ENCODE measurements around the gene TGOLN2. TPM values are rescaled to one million over a fixed set of nuclear protein-coding genes. Genes with fewer than 3 reads are reported as not detected.

Gene TGOLN2
- total and polyA plus RNA-seq, 2 of the 13 experiments (the other 11 are each of a cell fraction or from before 2014, with no cell fraction given), result 99.6 to 155 TPM

DNA sequence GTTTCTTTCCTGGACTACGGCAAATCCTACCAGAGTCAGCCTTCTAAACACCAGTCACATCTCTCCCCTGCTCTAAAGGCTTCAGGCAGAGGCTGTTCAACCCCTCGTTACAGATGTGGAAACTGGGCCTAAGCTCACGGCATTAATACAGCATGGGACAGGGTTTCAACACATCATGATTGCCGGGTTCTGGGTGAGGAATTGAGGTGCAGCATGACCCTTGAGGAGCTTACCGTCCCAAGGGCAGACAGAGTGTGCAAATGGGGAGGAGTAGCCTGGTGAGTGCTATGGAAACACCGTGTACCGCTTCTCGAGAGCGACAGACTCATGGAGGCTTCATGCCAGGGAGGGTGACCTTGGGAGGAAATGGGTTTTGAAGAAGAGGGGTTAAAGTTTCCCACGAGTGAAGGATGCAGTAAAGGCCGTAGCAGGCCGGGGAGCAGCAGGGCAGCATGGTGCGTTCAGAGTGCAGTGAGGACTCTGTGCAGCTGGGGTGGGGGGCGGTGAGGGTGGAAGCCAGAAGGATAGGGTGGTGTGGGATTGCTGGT is 51.1 kb downstream of the TGOLN2 start:
- no TSS peak for BruUV-seq (replicated peaks)
- H3K27me3 ChIP-seq (ENCODE audit: control insufficient read depth in 1 of 2, insufficient read depth in 2 of 2, low read length in 2 of 2), result peaks cover 7 to 68% of the 10 kb centered on the region in 2 experiments
- no peak overlapping the region for H3K4me2 ChIP-seq (ENCODE audit: low read depth, low read length)
- peaks cover 25% of the 10 kb centered on the region for H3K4me1 ChIP-seq (ENCODE audit: insufficient read depth, low read length)
- POLR2A ChIA-PET, result no interaction called here
- 40% methylated on average over 14 of the region's 14 CpGs for WGBS (ENCODE audit: low lambda C conversion rate)
- intact Hi-C loops (cut with micrococcal nuclease; ENCODE audit: unreplicated experiment), result no loop called here
- no peak overlapping the region for H3K4me3 ChIP-seq (replicated peaks in 1 of 3; ENCODE audit: insufficient read depth in 1 of 3, low read depth in 2 of 3, low read length in 3 of 3)
- H3K79me2 ChIP-seq (ENCODE audit: insufficient read depth, low read length), result no peaks in the 10 kb centered on the region
- H4K20me1 ChIP-seq (ENCODE audit: insufficient read depth, low read length), result no peaks in the 10 kb centered on the region
- H3K9me3 ChIP-seq (ENCODE audit: low read length), result no peaks in the 10 kb centered on the region
- H3K9ac ChIP-seq (ENCODE audit: insufficient read depth, low read depth, low read length), result no peak overlapping the region
- no peak overlapping the region for H2AFZ ChIP-seq (ENCODE audit: low read length)
- DNase-seq (ENCODE audit: low spot score), result no peak
- FAIRE-seq, result no peak
- in situ Hi-C loops (cut with HindIII; ENCODE audit: extremely low pct_ligation_motif_present, low pct_unique_long_range_greater_than_20kb), result no loop called here
- H3K36me3 ChIP-seq (replicated peaks in 1 of 2; ENCODE audit: control insufficient read depth in 1 of 2, insufficient read depth in 2 of 2, low read length in 2 of 2), result no peaks in the 10 kb centered on the region
- H3K27ac ChIP-seq (ENCODE audit: extremely low read length, insufficient read depth, low read length), result no peak overlapping the region
- no peak for TF ChIP-seq NFE2L2 (IDR thresholded peaks at IDR 0.05; ENCODE audit: low read length)
- TF ChIP-seq ZNF567 (CRISPR knock-in tag; IDR thresholded peaks at IDR 0.05; ENCODE audit: borderline replicate concordance), result no peak
- no peak for TF ChIP-seq ZNF713 (CRISPR knock-in tag; IDR thresholded peaks at IDR 0.05)
- TF ChIP-seq HNRNPL (IDR thresholded peaks at IDR 0.05; ENCODE audit: low read depth, low read length), result no peak
- TF ChIP-seq TCF7L2 (IDR thresholded peaks at IDR 0.05; ENCODE audit: low read depth, low read length), result no peak
- no peak for TF ChIP-seq KLF15 (CRISPR knock-in tag; IDR thresholded peaks at IDR 0.05; ENCODE audit: borderline replicate concordance)
- TF ChIP-seq CBFB (CRISPR knock-in tag; IDR thresholded peaks at IDR 0.05), result no peak
- no peak for TF ChIP-seq SP4 (CRISPR knock-in tag; IDR thresholded peaks at IDR 0.05)
- TF ChIP-seq TOE1 (CRISPR knock-in tag; IDR thresholded peaks at IDR 0.05), result no peak
- TF ChIP-seq ZSCAN12 (CRISPR knock-in tag; IDR thresholded peaks at IDR 0.05), result no peak
- no peak for TF ChIP-seq ZFYVE20 (CRISPR knock-in tag; IDR thresholded peaks at IDR 0.05; ENCODE audit: borderline replicate concordance, low read depth)
- TF ChIP-seq FOXK2 (IDR thresholded peaks at IDR 0.05), result no peak
- no peak for TF ChIP-seq SATB2 (CRISPR knock-in tag; IDR thresholded peaks at IDR 0.05)
- TF ChIP-seq ATAD3A (CRISPR knock-in tag; IDR thresholded peaks at IDR 0.05), result no peak
- no peak for ATAC-seq
- CTCF ChIA-PET (ENCODE audit: low intra/inter-chr PET ratio, low total read pairs), result no interaction called here

Measured in HepG2 (cell line).